AG04450 (cell line): ENCODE measurements around the gene LMF2. TPM values are rescaled to one million over a fixed set of nuclear protein-coding genes. Genes with fewer than 3 reads are reported as not detected.
A peak's percentile ranks its signal among the peaks of the same experiment; 100 is the strongest.

ENCODE experiments used
- CTCF ChIA-PET: fragments of 300-600, 350-600 bp; formaldehyde crosslinking; extraction: SDS; loops from one replicate; lab custom pipeline; 2022; ENCODE audit warnings: antibody characterized with exemption, inconsistent platforms; lab: Charles Lee
- POLR2A ChIA-PET: fragments of 350-600 bp; formaldehyde crosslinking; extraction: SDS; loops from one replicate; lab custom pipeline; 2021; ENCODE audit warnings: antibody characterized with exemption, inconsistent platforms; lab: Yijun Ruan, JAX
- DNase-seq: peaks from one replicate; pipeline ENCODE4 v3.0.0-alpha.2; 2011; ENCODE audit warnings: low read depth, low spot score
- H3K27ac ChIP-seq: one replicate; pipeline ENCODE4 v1.5.1; 2012; ENCODE audit warnings: low read depth, low read length, control low read depth
- H3K27me3 ChIP-seq: one replicate; pipeline ENCODE4 v1.6.0; 2012; ENCODE audit warnings: low read length; ENCODE audit not compliant: control insufficient read depth, insufficient read depth
- H3K4me3 ChIP-seq: 2 replicates; pipeline ENCODE4 v1.5.1; 2011; ENCODE audit warnings: mild to moderate bottlenecking, low read depth, low read length, control low read depth
- H3K9me3 ChIP-seq: 2 replicates; pipeline ENCODE4 v1.5.1; 2012; ENCODE audit warnings: low read length; ENCODE audit not compliant: control insufficient read depth, insufficient read depth
- CTCF ChIP-seq: IDR thresholded peaks from 2 replicates; pipeline ENCODE4 v1.5.1; 2011; ENCODE audit warnings: low read depth, low read length, control low read depth, inconsistent platforms
- polyA plus RNA-seq: library from polyadenylated mRNA; depleted of rRNA; stranded (reverse); fragments of >200 nt; gene quantifications from 2 replicates; pipeline ENCODE4 v1.2.3, GENCODE V29; 2011

Gene LMF2
- polyA plus RNA-seq, 1 experiment = 25.7 TPM

DNA sequence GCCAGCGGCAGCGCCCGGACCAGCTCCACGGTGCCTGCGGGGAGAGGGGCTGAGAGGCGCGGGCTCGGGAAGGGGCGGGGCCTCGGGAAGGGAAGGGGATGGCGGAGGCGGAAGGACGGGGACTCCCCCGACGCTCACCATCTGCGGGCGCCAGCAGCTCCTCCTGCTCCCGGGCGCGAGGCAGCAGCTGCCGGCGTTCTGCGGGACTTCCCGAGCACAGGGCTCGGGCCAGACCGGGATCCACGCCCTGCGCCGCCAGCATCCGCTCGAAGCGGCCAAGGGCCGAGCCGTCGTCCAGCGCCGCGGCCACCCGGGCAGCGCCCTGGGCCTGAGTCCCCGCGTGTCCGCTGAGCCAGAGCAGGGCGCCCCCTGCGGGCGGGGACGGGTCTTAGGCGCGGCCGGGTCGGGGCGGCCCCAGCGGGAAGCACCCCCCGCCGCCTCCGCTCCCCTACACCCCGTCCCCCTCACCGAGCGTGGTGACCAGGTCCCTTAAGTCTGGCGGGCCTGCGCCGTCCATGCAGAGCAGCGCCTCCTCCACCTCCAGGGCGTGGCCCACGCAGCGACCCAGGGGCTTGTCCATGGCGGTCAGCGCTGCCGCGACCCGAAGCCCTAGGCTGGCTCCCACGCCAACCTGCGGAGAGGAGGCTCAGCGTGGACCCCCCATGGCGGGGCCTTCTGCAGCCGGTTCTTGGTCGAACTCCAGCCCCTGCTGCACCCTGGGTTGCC lies 18.8 kb upstream of the LMF2 start:
- H3K27me3 ChIP-seq = peaks cover 5% of the 10 kb centered on the region
- no peak for DNase-seq
- ChIA-PET POLR2A (interaction anchor here (0.9 to 2.0 kb wide), 12 partner anchors 14 to 101 kb away, joined by 3 to 29 read pairs (median 6); partner anchors contain the start of genes ARSA, CPT1B, KLHDC7B and LMF2), CTCF (interaction anchor here (0.7 to 2.6 kb wide), 23 partner anchors 10 to 168 kb away, joined by 3 to 32 read pairs (median 3); partner anchors contain the start of genes ARSA, CPT1B, KLHDC7B and LMF2)
- H3K4me3 ChIP-seq = peak overlapping the region; percentile 81
- peak; percentile 41 for TF ChIP-seq CTCF
- H3K9me3 ChIP-seq = peaks cover 11% of the 10 kb centered on the region; the same call in 1 of the 2 replicates
- peak overlapping the region; percentile 57 for H3K27ac ChIP-seq

GRCh38 chr22:50525858-50526107 lies 18.3 kb upstream of the LMF2 start:
- ChIA-PET POLR2A (interaction anchor here (0.8 to 2.1 kb wide), 16 partner anchors 10 to 102 kb away, joined by 3 to 29 read pairs (median 5); partner anchors contain the start of genes ARSA, CPT1B, KLHDC7B and LMF2), CTCF (interaction anchor here (0.5 to 2.6 kb wide), 26 partner anchors 10 to 169 kb away, joined by 3 to 32 read pairs (median 3); partner anchors contain the start of genes ARSA, CPT1B, KLHDC7B and LMF2)
- TF ChIP-seq CTCF = no peak
- no peak for DNase-seq
- H3K9me3 ChIP-seq = peaks cover 11% of the 10 kb centered on the region; the same call in 1 of the 2 replicates
- H3K27me3 ChIP-seq = peaks cover 5% of the 10 kb centered on the region
- H3K4me3 ChIP-seq = peak overlapping the region; percentile 81
- H3K27ac ChIP-seq = no peak overlapping the region

GRCh38 chr22:50525104-50525857 lies 17.8 kb upstream of the LMF2 start, which contains the start of gene SCO2:
Gene SCO2, minus strand, starts transcription at chr22:50525598. Its CDS starts 1,187 bp downstream, at chr22:50524411.
- POLR2A ChIA-PET = interaction anchor here (0.8 to 2.1 kb wide), 16 partner anchors 10 to 102 kb away, joined by 3 to 29 read pairs (median 5); partner anchors contain the start of genes ARSA, CPT1B, KLHDC7B and LMF2
- peak; percentile 51 for TF ChIP-seq CTCF
- peak within 1 kb of the TSS; percentile 81 for H3K4me3 ChIP-seq

GRCh38 chr22:50524676-50525103 lies 17.2 kb upstream of the LMF2 start:
- CTCF ChIA-PET = interaction anchor here (0.9 to 2.6 kb wide), 7 partner anchors 10 to 117 kb away, joined by 3 to 32 read pairs (median 12); partner anchors contain the start of genes LMF2, NCAPH2 and SYCE3
- DNase-seq = no peak
- H3K9me3 ChIP-seq = peaks cover 6% of the 10 kb centered on the region; the same call in 1 of the 2 replicates
- POLR2A ChIA-PET = interaction anchor here (1.4 to 2.1 kb wide), 7 partner anchors 9 to 80 kb away, joined by 3 to 29 read pairs (median 6); partner anchors contain the start of genes CPT1B, LMF2 and NCAPH2
- peak overlapping the region; percentile 75 for H3K27ac ChIP-seq
- no peaks in the 10 kb centered on the region for H3K27me3 ChIP-seq
- TF ChIP-seq CTCF = no peak
- H3K4me3 ChIP-seq = peak overlapping the region; percentile 81

More at GRCh38 chr22:50525104-50525857, 17.8 kb upstream of the LMF2 start, which contains the start of gene SCO2:
- H3K27ac ChIP-seq = peak within 1 kb of the TSS; percentile 75
- H3K27me3 ChIP-seq = peaks cover under 1% of the 10 kb centered on the region
- H3K9me3 ChIP-seq = peaks cover 7% of the 10 kb centered on the region; the same call in 1 of the 2 replicates
- peak; percentile 94 for DNase-seq
- CTCF ChIA-PET = interaction anchor here (0.5 to 2.6 kb wide), 26 partner anchors 10 to 169 kb away, joined by 3 to 32 read pairs (median 3); partner anchors contain the start of genes ARSA, CPT1B, KLHDC7B and LMF2
